GM03348 (cell line): ENCODE data around the gene DNPH1.

Experiments used
- DNase-seq: peaks from one replicate; pipeline ENCODE4 v3.0.0; 2012; ENCODE audit warnings: low spot score

DNPH1 gene

DNA sequence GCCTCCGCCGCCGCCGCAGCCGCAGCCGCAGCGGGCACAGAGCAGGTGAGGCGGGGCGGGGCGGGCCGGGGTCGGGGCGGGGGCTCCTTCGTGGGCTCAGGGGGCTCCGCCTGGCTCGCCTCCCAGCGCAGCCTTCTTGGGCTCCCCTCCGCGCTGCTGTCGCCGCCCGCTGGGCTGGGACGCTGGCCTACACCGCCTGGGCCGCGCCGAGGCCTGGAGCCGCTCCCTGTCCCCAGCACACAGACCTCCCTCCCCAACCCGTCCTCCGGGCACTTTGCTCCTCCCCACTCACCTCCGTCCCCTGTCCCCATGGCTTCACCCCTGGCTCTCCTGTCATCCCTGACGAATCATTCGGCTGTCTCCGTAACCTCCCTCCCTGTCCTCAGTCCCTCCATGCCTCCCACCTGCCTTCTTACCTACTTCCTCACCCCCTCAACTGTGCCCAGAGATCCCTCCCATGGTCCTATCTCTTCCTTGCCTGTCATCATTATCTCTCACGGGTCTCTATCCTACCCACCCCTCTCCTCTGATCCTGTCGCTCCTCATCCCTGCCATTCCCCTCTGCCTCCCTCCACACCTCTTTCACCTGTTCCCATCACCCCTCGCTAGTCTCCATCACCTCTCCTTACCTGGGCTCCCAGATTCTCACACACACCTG is 14.5 kb upstream of the DNPH1 start:
- no peak for DNase-seq

GRCh38 chr6:43242908-43243663 is 13.8 kb upstream of the DNPH1 start, which contains the start of gene TTBK1:
TTBK1 (plus strand) TSS chr6:43243481; CDS start chr6:43246661, 3,180 bp downstream.
- no peak for DNase-seq

DNA sequence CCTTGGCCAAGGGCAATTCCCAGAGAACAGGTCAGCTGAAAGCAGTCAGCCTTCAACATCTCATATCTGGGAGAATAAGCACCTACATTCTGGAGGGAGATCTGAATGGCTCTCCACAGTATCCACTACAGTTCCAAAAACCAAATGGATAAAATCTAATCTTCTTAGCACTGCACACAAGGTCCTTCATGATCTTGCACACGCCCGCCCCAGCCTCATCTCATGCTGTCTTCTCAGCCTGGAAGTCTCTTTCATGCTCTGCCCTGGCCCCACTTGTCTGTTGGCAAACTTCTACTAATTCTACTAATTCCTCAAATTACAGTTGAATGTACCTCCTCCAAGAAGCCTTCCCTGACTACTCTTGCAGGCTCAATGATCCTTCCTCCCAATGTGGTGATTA is 12.2 kb upstream of the DNPH1 start:
- no peak for DNase-seq

DNA sequence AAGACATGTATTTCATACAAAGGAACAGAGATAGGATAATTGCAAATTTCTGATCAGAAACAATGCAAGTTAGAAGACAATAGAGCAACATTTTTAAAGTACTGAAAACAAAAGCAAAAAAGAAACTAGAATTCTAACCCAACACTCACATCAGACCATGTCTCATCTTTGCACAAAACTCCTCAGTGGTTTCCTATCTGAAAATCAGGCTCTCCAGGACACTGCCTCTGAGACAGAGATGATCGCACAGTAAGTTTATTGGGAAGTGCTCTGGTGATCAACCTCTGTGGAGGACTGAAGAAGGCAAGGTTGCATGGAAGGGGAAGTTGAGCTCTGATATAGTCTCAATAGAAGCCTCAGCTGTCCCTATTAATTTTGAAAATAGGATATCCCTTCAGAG is 11.7 kb upstream of the DNPH1 start:
- no peak for DNase-seq

DNA sequence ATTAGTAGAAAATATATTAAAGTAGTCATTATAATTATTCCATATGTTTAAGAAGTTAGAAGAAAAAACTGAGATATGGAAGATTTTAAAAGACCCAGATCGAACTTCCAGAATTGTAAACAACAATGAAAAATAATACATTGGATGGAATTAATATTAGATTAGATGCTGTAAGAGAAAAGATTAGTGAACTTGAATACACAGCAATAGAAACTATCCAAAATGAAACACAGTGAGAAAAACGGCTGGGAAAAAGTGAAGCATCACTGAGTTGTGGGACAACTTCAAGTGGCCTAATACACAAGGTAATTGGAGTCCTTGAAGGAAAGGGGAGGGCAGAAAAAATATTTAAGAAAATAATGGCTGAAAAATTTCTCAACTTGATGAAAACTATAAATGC is 9.8 kb upstream of the DNPH1 start:
- DNase-seq = no peak

DNA sequence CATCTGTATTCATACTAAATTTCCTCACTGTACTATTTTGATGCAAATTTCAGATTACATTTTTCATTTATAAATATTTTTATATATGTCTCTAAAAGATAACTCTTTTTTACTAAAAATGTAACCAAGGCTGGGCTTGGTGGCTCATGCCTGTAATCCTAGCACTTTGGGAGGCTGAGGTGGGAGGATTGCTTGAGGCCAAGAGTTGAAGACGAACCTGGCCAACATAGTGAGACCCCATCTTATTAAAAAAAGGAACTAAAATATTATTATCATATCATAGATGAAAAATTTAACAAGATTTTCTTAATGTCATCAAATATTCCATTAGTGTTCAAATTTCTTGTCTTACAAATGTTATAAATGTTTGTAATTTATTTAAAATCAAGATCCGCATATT is 6.6 kb upstream of the DNPH1 start:
- no peak for DNase-seq

DNA sequence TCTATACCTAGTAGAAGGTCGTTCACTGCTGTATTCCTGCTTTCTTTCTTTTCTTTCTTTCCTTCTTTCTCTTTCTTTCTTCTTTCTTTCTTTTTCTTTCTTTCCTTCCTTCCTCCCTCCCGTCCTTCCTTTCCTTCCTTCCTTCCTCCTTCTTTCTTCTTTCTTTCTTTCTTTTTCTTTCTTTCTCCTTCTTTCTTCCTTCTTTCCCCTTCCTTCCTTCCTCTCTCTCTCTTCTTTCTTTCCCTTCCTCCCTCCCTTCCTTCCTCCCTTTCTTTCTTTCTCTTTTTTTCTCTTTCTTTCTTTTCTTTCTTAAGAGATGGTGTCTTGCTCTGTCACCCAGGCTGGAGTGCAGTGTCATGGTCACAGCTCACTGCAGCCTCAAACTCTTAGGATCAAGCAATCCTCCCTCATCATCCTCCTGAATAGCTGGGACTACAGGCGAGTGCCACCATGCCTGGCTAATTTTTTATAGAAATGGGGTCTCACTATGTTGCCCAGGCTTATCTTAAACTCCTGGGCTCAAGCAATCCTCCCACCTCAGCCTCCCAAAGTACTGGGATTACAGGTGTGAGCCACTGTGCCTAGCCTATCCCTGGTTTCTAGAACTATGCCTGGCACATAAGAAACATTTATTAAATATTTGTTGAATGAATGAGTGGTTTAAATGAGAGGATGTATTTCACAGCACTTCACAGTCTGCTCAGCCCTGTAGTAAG is 2.6 kb upstream of the DNPH1 start:
- DNase-seq = no peak

DNA sequence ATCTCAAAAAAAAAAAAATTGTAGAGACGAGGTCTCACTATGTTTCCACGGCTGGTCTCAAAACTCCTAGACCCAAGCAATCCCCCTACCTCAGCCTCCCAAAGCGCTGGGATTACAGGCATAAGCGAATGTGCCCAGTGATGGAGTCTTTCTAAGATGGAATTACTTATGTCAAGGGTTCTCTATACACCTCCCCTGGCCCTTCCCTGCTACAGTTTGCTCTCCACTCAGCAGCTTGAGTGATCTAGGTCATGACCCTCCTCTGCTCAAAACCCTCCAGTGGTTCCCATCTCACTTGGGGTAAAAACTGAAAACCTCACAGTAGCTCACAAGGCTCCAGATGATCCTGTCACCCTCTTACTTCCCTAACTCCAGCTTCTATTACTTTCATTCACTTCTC is 1.8 kb upstream of the DNPH1 start:
- no peak for DNase-seq

DNA sequence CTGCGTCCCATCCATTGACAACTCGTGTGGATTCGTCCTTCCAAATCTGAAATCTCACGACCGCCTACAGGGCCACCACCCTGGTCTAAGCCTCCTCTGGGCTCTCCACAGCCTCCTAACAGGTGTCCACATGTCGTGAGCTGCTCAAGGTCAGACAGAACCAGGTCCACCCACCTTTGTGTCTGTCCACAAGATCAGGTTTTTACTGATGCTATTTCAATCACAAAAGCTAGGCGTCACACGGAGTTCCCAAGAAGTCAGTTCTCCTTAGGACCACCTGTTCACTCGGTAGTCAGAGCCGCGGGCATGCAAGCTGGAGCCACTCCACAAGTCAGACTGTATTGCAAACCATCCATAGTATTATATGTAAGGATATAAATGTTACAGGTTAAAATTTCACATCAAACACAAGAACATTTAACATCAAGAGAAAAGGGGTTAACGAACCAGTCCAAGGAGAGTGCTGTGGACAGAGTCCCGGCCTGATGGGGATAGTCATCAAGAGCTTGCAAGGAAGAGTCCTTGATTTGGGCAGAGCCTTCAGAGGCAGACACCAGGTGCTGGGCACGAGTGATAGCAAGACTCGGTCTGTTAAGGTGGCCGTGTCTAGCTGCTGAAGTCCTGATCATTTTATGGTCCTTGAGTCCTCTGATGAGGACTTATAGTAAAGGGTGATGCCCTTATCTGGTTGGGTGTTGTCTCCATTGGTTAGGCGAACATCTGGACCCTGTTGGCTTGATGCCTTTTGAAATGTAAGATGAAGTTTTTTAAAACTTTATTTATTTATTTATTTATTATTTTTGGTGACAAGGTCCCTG is 731 bp upstream of the DNPH1 start:
- no peak for DNase-seq

- no peak for DNase-seq
Measured at GRCh38 chr6:43226192-43226851, 3.0 kb downstream of the DNPH1 start.

- no peak for DNase-seq
Measured at GRCh38 chr6:43223175-43223574, 6.1 kb downstream of the DNPH1 start.

- no peak for DNase-seq
Measured at GRCh38 chr6:43222418-43223059, 6.7 kb downstream of the DNPH1 start.

- DNase-seq = no peak
Measured at GRCh38 chr6:43221046-43221972, 8.0 kb downstream of the DNPH1 start.

DNA sequence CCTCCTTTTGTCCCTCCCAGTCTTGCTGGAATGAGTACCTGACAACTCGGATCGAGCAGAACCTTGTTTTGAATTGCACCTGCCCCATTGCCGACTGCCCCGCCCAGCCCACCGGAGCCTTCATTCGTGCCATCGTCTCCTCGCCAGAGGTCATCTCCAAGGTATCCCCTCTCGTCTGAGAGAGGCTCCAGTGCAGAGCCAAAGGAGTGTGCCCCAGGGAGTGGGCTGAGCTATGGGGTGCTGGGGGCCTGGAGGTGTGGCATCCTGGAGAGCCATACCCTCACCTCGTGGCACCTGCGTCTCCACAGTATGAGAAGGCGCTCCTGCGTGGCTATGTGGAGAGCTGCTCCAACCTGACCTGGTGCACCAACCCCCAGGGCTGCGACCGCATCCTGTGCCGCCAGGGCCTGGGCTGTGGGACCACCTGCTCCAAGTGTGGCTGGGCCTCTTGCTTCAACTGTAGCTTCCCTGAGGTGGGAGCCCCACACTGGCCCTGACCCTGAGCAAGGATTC is 8.8 kb downstream of the DNPH1 start:
- DNase-seq = no peak

GRCh38 chr6:43219814-43220213 is 9.5 kb downstream of the DNPH1 start:
- DNase-seq = no peak

GRCh38 chr6:43219119-43219518 is 10.2 kb downstream of the DNPH1 start:
- no peak for DNase-seq

GRCh38 chr6:43217351-43217750 is 11.9 kb downstream of the DNPH1 start:
- DNase-seq = no peak

GRCh38 chr6:43216200-43216599 is 13.1 kb downstream of the DNPH1 start:
- no peak for DNase-seq

DNA sequence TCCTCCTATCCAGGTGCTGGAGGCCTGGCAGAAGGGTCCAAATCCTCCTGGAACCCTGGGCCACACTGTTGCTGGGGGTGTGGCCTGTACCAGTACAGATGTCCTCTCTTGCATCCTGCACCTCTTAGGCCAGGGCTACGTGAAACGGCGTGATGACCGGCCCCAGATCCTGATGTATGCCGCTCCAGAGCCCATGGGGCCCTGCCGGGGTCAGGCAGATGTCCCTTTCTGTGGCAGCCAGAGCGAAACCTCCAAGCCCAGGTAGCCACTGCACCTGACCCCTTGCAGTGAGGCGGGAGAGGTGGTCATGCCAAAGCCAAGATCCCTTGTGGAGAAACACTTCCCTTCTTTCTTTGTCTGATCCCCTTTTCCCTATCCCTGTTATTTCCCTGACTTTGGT is 14.2 kb downstream of the DNPH1 start:
- DNase-seq = no peak

DNA sequence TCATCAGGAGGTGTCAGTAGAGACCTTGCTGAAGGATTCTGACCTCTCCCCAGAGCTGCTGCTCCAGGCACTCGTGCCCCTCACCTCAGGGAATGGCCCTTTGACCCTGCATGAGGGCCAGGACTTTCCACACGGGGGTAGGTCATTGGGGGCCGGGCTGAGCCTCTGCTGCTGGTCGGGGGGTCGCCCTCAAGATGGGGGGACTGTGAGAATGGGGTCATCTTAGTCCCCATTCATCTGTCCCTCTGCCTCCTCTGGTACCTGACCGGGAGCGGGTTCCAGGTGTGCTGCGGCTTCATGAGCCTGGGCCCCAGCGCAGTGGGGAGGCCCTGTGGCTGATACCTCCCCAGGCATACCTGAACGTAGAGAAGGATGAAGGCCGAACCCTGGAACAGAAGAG is 15.8 kb downstream of the DNPH1 start:
- DNase-seq = no peak
